ENCODE results near the gene ACVR2A. TPM values are rescaled to one million over a fixed set of nuclear protein-coding genes. Genes with fewer than 3 reads are reported as not detected.

ACVR2A gene
- total and polyA plus RNA-seq, 3 experiments from 2014 or later = 1.4 to 3.2 (median 2.5) TPM

GRCh38 chr2:147913701-147914480, 69.1 kb downstream of the ACVR2A start:
- Mint-ChIP-seq H3K9me3 (no peaks in the 10 kb centered on the region), H3K4me3 (no peak overlapping the region), H3K27ac (no peak overlapping the region), H3K27me3 (peaks cover 7 to 10% of the 10 kb centered on the region in 2 donors), H3K4me1 (peaks cover 0 to 10% (median 0%) of the 10 kb centered on the region in 3 donors), H3K36me3 (peaks cover 0 to 5% (median 0%) of the 10 kb centered on the region in 3 donors)
- DNase-seq = no peak
- ChIA-PET POLR2A (no interaction called here), CTCF (no interaction called here)
- H3K9me3 ChIP-seq (ENCODE audit: low read length) = no peaks in the 10 kb centered on the region
- no peaks in the 10 kb centered on the region for H3K36me3 ChIP-seq (ENCODE audit: insufficient read depth, low read length)
- H3K4me1 ChIP-seq (ENCODE audit: insufficient read depth, low read length) = no peaks in the 10 kb centered on the region
- no peak overlapping the region for H3K4me3 ChIP-seq (ENCODE audit: low read length)
- H3K27me3 ChIP-seq (ENCODE audit: insufficient read depth, low read length, poor library complexity, severe bottlenecking) = no peaks in the 10 kb centered on the region
- no peak overlapping the region for H3K27ac ChIP-seq (ENCODE audit: low read depth, low read length)

DNA sequence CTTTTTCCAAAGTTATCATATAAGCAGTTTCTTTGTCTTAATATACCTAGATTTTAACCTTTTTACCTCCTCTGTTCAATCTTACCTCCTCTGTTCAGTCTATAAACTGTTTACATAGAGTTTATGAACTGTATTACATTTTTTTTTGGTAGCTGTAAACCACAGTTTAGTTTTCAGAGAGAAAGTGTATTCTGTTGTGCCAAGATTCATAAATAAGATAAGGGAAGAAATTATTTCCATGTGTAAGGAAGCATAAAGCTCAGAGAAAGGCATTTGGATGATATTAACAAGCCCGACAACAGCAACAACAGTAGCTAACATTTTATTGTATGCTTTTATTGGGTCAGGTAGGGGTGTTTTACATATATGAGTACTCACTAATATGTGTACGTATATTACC, 71.2 kb downstream of the ACVR2A start:
- Mint-ChIP-seq H3K4me3 (no peak overlapping the region), H3K27me3 (peaks cover 9 to 10% of the 10 kb centered on the region in 2 donors), H3K4me1 (no peaks in the 10 kb centered on the region), H3K9me3 (no peaks in the 10 kb centered on the region), H3K36me3 (peaks cover 0 to 7% (median 2%) of the 10 kb centered on the region in 3 donors), H3K27ac (no peak overlapping the region)
- Histone ChIP-seq H3K9me3 (ENCODE audit: low read length) (no peaks in the 10 kb centered on the region), H3K27ac (ENCODE audit: low read depth, low read length) (no peak overlapping the region), H3K36me3 (ENCODE audit: insufficient read depth, low read length) (no peaks in the 10 kb centered on the region), H3K4me3 (ENCODE audit: low read length) (no peak overlapping the region), H3K4me1 (ENCODE audit: insufficient read depth, low read length) (no peaks in the 10 kb centered on the region), H3K27me3 (ENCODE audit: insufficient read depth, low read length, poor library complexity, severe bottlenecking) (no peaks in the 10 kb centered on the region)
- CTCF ChIA-PET = no interaction called here
- no peak for DNase-seq
- POLR2A ChIA-PET = no interaction called here

DNA sequence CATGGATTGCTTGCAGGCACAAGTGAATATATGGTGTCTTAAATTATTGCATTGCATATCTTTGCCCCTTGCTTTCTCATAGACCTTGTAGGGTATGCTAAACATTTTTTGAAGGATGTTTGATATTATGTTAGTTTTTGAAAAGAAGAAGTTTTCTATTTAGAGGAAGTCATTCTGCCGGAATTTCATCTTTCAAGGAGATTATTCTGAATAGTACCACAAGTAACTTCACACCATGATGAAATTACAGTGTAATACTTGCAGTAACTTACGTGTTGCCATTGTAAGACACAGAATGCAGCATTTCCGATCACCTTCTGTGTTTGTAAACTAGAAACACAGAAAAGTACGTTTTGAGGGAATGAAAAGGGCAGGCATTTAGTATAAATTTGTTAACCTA, 71.9 kb downstream of the ACVR2A start:
- CTCF ChIA-PET = no interaction called here
- peaks cover 0 to 7% (median 2%) of the 10 kb centered on the region in 3 donors for H3K36me3 Mint-ChIP-seq
- no peaks in the 10 kb centered on the region for H3K9me3 Mint-ChIP-seq
- no peaks in the 10 kb centered on the region for H3K4me1 ChIP-seq (ENCODE audit: insufficient read depth, low read length)
- H3K27ac Mint-ChIP-seq = no peak overlapping the region
- no peak overlapping the region for H3K4me3 Mint-ChIP-seq
- H3K27me3 ChIP-seq (ENCODE audit: insufficient read depth, low read length, poor library complexity, severe bottlenecking) = no peaks in the 10 kb centered on the region
- H3K4me1 Mint-ChIP-seq = no peaks in the 10 kb centered on the region
- H3K27ac ChIP-seq (ENCODE audit: low read depth, low read length) = no peak overlapping the region
- no peak for DNase-seq
- POLR2A ChIA-PET = no interaction called here
- no peak overlapping the region for H3K4me3 ChIP-seq (ENCODE audit: low read length)
- no peaks in the 10 kb centered on the region for H3K36me3 ChIP-seq (ENCODE audit: insufficient read depth, low read length)
- no peaks in the 10 kb centered on the region for H3K9me3 ChIP-seq (ENCODE audit: low read length)
- H3K27me3 Mint-ChIP-seq = peaks cover 9 to 10% of the 10 kb centered on the region in 2 donors

DNA sequence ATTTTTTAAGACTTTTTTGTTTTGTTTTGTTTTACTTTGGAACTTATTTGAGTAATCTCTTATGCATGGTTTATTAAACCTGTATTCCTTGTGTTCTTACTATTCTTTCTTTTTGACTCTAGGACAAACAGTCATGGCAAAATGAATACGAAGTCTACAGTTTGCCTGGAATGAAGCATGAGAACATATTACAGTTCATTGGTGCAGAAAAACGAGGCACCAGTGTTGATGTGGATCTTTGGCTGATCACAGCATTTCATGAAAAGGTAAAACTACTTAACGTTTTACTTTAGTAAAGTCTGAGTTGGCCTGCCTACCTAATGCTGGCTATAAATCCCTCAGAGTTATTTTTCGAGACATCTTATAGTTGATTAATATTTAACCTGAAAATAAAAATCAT, 72.3 kb downstream of the ACVR2A start:
- peaks cover 0 to 7% (median 2%) of the 10 kb centered on the region in 3 donors for H3K36me3 Mint-ChIP-seq
- Histone ChIP-seq H3K4me1 (ENCODE audit: insufficient read depth, low read length) (no peaks in the 10 kb centered on the region), H3K9me3 (ENCODE audit: low read length) (no peaks in the 10 kb centered on the region), H3K36me3 (ENCODE audit: insufficient read depth, low read length) (no peaks in the 10 kb centered on the region), H3K4me3 (ENCODE audit: low read length) (no peak overlapping the region), H3K27ac (ENCODE audit: low read depth, low read length) (no peak overlapping the region), H3K27me3 (ENCODE audit: insufficient read depth, low read length, poor library complexity, severe bottlenecking) (no peaks in the 10 kb centered on the region)
- no peak for DNase-seq
- peaks cover 9 to 10% of the 10 kb centered on the region in 2 donors for H3K27me3 Mint-ChIP-seq
- POLR2A ChIA-PET = no interaction called here
- no peaks in the 10 kb centered on the region for H3K4me1 Mint-ChIP-seq
- no peak overlapping the region for H3K4me3 Mint-ChIP-seq
- no peaks in the 10 kb centered on the region for H3K9me3 Mint-ChIP-seq
- no peak overlapping the region for H3K27ac Mint-ChIP-seq
- CTCF ChIA-PET = no interaction called here

GRCh38 chr2:147923846-147924245, 79.0 kb downstream of the ACVR2A start:
- peaks cover 0 to 8% (median 4%) of the 10 kb centered on the region in 3 donors for H3K36me3 Mint-ChIP-seq
- ChIA-PET CTCF (no interaction called here), POLR2A (no interaction called here)
- peaks cover 0 to 14% (median 8%) of the 10 kb centered on the region in 3 donors for H3K4me1 Mint-ChIP-seq
- H3K27ac Mint-ChIP-seq = no peak overlapping the region
- no peaks in the 10 kb centered on the region for H3K9me3 Mint-ChIP-seq
- no peak overlapping the region for H3K27ac ChIP-seq (ENCODE audit: low read depth, low read length)
- no peaks in the 10 kb centered on the region for H3K36me3 ChIP-seq (ENCODE audit: insufficient read depth, low read length)
- H3K4me1 ChIP-seq (ENCODE audit: insufficient read depth, low read length) = no peaks in the 10 kb centered on the region
- H3K27me3 Mint-ChIP-seq = peaks cover under 1 to 3% of the 10 kb centered on the region in 2 donors
- H3K9me3 ChIP-seq (ENCODE audit: low read length) = no peaks in the 10 kb centered on the region
- no peak overlapping the region for H3K4me3 Mint-ChIP-seq
- DNase-seq = no peak
- H3K27me3 ChIP-seq (ENCODE audit: insufficient read depth, low read length, poor library complexity, severe bottlenecking) = no peaks in the 10 kb centered on the region
- no peak overlapping the region for H3K4me3 ChIP-seq (ENCODE audit: low read length)

DNA sequence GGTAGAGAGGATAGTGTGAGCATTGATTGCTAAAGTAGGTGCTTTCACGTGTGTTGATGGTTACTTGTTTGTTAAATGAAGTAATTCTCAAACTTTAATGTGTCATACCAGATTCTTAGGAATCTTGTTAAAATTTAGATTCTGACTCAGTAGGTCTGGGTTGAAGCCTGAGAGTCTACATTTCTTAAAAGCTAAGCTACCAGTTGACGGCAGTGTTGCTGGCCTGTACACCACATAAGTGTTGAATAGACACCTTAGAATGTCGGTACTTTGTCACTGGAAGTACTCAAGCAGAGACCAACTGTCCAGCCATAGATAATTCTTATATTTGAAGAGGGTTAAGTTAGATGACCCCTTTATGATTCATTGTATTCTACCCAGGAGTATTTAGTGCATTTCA, 79.8 kb downstream of the ACVR2A start:
- H3K36me3 ChIP-seq (ENCODE audit: insufficient read depth, low read length) = no peaks in the 10 kb centered on the region
- ChIA-PET CTCF (interaction anchor here (0.6 to 0.7 kb wide), 2 partner anchors 15 to 80 kb away, joined by 3 to 4 read pairs; partner anchors contain the start of gene ACVR2A), POLR2A (no interaction called here)
- Mint-ChIP-seq H3K4me3 (no peak overlapping the region), H3K36me3 (peaks cover 0 to 10% (median 2%) of the 10 kb centered on the region in 3 donors), H3K4me1 (peaks cover 0 to 14% (median 8%) of the 10 kb centered on the region in 3 donors), H3K27me3 (no peaks in the 10 kb centered on the region), H3K27ac (no peak overlapping the region), H3K9me3 (no peaks in the 10 kb centered on the region)
- H3K27ac ChIP-seq (ENCODE audit: low read depth, low read length) = no peak overlapping the region
- DNase-seq = no peak
- no peaks in the 10 kb centered on the region for H3K4me1 ChIP-seq (ENCODE audit: insufficient read depth, low read length)
- no peaks in the 10 kb centered on the region for H3K27me3 ChIP-seq (ENCODE audit: insufficient read depth, low read length, poor library complexity, severe bottlenecking)
- no peaks in the 10 kb centered on the region for H3K9me3 ChIP-seq (ENCODE audit: low read length)
- H3K4me3 ChIP-seq (ENCODE audit: low read length) = no peak overlapping the region

- no peak for DNase-seq
- Mint-ChIP-seq H3K27me3 (no peaks in the 10 kb centered on the region), H3K27ac (peak overlapping the region in 4 of 8 donors; percentile 3 to 73 (median 56)), H3K4me3 (no peak overlapping the region), H3K36me3 (peaks cover 0 to 8% (median 2%) of the 10 kb centered on the region in 3 donors), H3K4me1 (peaks cover 0 to 14% (median 8%) of the 10 kb centered on the region in 3 donors), H3K9me3 (no peaks in the 10 kb centered on the region)
- Histone ChIP-seq H3K9me3 (ENCODE audit: low read length) (no peaks in the 10 kb centered on the region), H3K27me3 (ENCODE audit: insufficient read depth, low read length, poor library complexity, severe bottlenecking) (no peaks in the 10 kb centered on the region), H3K4me1 (ENCODE audit: insufficient read depth, low read length) (no peaks in the 10 kb centered on the region), H3K36me3 (ENCODE audit: insufficient read depth, low read length) (no peaks in the 10 kb centered on the region), H3K27ac (ENCODE audit: low read depth, low read length) (no peak overlapping the region), H3K4me3 (ENCODE audit: low read length) (no peak overlapping the region)
- ChIA-PET CTCF (no interaction called here), POLR2A (no interaction called here)
These were observed 81.1 kb downstream of the ACVR2A start for GRCh38 chr2:147925886-147926285.

DNA sequence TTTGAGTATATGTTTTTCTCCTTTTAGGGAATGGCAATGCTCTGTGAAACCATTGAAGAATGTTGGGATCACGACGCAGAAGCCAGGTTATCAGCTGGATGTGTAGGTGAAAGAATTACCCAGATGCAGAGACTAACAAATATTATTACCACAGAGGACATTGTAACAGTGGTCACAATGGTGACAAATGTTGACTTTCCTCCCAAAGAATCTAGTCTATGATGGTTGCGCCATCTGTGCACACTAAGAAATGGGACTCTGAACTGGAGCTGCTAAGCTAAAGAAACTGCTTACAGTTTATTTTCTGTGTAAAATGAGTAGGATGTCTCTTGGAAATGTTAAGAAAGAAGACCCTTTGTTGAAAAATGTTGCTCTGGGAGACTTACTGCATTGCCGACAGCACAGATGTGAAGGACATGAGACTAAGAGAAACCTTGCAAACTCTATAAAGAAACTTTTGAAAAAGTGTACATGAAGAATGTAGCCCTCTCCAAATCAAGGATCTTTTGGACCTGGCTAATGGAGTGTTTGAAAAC, 82.3 kb downstream of the ACVR2A start:
- H3K4me3 Mint-ChIP-seq = no peak overlapping the region
- no peaks in the 10 kb centered on the region for H3K36me3 ChIP-seq (ENCODE audit: insufficient read depth, low read length)
- H3K4me1 ChIP-seq (ENCODE audit: insufficient read depth, low read length) = no peaks in the 10 kb centered on the region
- peaks cover 0 to 10% (median 2%) of the 10 kb centered on the region in 3 donors for H3K36me3 Mint-ChIP-seq
- peaks cover 0 to 14% (median 8%) of the 10 kb centered on the region in 3 donors for H3K4me1 Mint-ChIP-seq
- no peak overlapping the region for H3K4me3 ChIP-seq (ENCODE audit: low read length)
- ChIA-PET CTCF (interaction anchor here (1.5 kb wide), 1 partner anchor 582 kb away, joined by 4 read pairs; no protein-coding TSS in a partner anchor), POLR2A (no interaction called here)
- no peaks in the 10 kb centered on the region for H3K27me3 Mint-ChIP-seq
- no peaks in the 10 kb centered on the region for H3K9me3 ChIP-seq (ENCODE audit: low read length)
- H3K27me3 ChIP-seq (ENCODE audit: insufficient read depth, low read length, poor library complexity, severe bottlenecking) = no peaks in the 10 kb centered on the region
- no peaks in the 10 kb centered on the region for H3K9me3 Mint-ChIP-seq
- no peak for DNase-seq
- no peak overlapping the region for H3K27ac ChIP-seq (ENCODE audit: low read depth, low read length)
- peak overlapping the region in 2 of 8 donors; percentile 49 to 52 for H3K27ac Mint-ChIP-seq

Measured in CD8-positive, alpha-beta memory T cell (primary cell).